ENCODE results near the gene COMMD1. TPM values are rescaled to one million over a fixed set of nuclear protein-coding genes. Genes with fewer than 3 reads are reported as not detected.

The COMMD1 gene
- total and polyA plus RNA-seq, 5 donors: 45.3 to 92.4 (median 56.8) TPM

DNA sequence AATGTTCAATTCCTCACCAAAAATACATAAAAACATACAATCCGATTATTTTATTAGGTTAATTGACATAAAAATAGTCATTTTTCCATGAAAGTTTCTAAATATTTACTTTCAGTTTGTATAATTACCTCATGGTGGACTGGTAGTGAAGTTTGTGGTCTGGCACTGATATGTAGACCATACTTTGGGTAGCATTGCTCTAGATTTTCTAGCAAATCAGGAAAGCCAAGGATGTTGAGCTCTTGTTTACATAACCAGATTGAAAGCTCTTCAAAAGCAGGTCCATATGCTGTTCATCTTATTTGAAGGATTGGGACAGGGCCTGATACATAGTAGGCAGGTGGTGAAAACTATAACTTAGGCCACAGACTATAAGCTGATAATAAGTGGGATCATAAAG lies 61.8 kb downstream of the COMMD1 start:
- Histone ChIP-seq H3K4me3 (ENCODE audit: low read length) (no peak overlapping the region), H3K4me1 (ENCODE audit: control insufficient read depth, insufficient read depth, low read length) (peaks cover 5% of the 10 kb centered on the region), H3K9me3 (ENCODE audit: control insufficient read depth, low read length) (no peaks in the 10 kb centered on the region), H3K27ac (ENCODE audit: low read length) (no peak overlapping the region), H3K27me3 (ENCODE audit: control insufficient read depth, insufficient read depth) (no peaks in the 10 kb centered on the region)
- no peak for ATAC-seq
- 79% methylated on average over 1 of the region's 1 CpG for WGBS
- DNase-seq: no peak
- intact Hi-C loops (cut with DNase I): no loop called here

- H3K4me3 ChIP-seq (ENCODE audit: low read length): no peak overlapping the region
- WGBS: 52% methylated on average over 1 of the region's 1 CpG
- no peak overlapping the region for H3K27ac ChIP-seq (ENCODE audit: low read length)
- intact Hi-C loops (cut with DNase I): no loop called here
- H3K27me3 ChIP-seq (ENCODE audit: control insufficient read depth, insufficient read depth): no peaks in the 10 kb centered on the region
- ATAC-seq (no peak), DNase-seq (no peak)
- H3K4me1 ChIP-seq (ENCODE audit: control insufficient read depth, insufficient read depth, low read length): peaks cover 5% of the 10 kb centered on the region
- no peaks in the 10 kb centered on the region for H3K9me3 ChIP-seq (ENCODE audit: control insufficient read depth, low read length)
Observed at GRCh38 chr2:61969376-61969775, 63.9 kb downstream of the COMMD1 start.

DNA sequence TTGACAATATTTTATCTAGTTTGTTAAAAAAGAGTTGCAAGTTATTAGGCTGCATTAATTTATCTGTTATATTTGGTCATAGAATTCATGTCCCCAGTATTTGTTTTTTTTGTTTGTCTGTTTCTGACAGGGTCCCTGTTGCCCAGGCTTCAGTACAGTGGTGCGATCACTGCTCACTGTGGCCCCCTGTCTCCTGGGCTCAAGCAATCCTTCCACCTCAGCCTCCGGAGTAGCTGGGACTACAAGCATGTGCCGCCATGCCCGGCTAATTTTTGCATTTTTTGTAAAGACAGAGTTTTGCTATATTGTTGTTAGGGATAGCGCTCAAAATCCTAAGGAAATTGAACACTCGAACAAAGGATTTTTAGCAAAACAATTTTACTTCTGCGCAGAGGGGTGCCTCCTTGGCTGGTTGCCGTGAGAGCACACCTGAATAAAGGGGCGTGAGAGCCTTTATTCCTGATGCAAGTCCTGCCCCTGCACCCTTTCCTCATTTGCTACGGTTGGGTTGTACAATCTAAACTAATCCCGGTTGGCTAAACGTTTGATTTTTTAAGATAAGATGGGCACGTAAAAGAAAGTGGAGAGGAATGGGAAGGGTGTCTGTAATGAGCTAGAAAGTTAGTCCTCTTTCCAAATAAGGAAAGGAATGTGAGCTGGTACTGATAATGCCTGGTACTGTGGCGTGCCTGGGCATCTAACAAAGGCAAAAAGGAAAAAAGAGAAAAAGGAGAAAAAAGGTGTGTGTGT lies 65.5 kb downstream of the COMMD1 start:
- H3K4me3 ChIP-seq (ENCODE audit: low read length): no peak overlapping the region
- H3K27ac ChIP-seq (ENCODE audit: low read length): peak overlapping the region; percentile 37
- 70% methylated on average over 14 of the region's 14 CpGs for WGBS
- H3K9me3 ChIP-seq (ENCODE audit: control insufficient read depth, low read length): no peaks in the 10 kb centered on the region
- H3K27me3 ChIP-seq (ENCODE audit: control insufficient read depth, insufficient read depth): no peaks in the 10 kb centered on the region
- peaks cover 4% of the 10 kb centered on the region for H3K4me1 ChIP-seq (ENCODE audit: control insufficient read depth, insufficient read depth, low read length)
- DNase-seq: no peak
- peak; percentile 56 to 60 for ATAC-seq
- intact Hi-C loops (cut with DNase I): no loop called here

DNA sequence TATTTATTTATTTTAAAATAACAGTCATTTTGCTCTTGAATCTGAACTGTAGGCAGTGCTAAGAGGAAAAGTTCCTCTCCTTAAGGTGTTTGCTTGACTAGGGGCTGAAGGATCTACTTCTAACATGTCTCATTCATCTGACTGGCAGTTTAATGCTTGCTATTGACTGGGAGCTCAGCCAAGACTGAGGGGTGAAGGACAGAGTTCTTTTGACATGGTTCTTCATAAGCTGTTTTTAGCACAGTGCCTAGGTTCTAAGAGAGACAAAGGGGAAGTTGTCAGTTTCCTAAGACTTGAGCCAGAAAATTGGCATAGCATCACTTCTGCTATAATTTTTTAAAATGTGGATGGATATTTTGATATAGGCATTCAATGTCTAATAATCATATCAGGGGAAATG lies 73.0 kb downstream of the COMMD1 start:
- Histone ChIP-seq H3K4me1 (ENCODE audit: control insufficient read depth, insufficient read depth, low read length) (peaks cover 2% of the 10 kb centered on the region), H3K27me3 (ENCODE audit: control insufficient read depth, insufficient read depth) (no peaks in the 10 kb centered on the region), H3K4me3 (ENCODE audit: low read length) (no peak overlapping the region), H3K27ac (ENCODE audit: low read length) (no peak overlapping the region), H3K9me3 (ENCODE audit: control insufficient read depth, low read length) (no peaks in the 10 kb centered on the region)
- peak in 1 of 3 donors; percentile 18 for DNase-seq
- ATAC-seq: peak; percentile 79 to 88
- intact Hi-C loops (cut with DNase I): no loop called here

GRCh38 chr2:61980758-61981157 lies 75.3 kb downstream of the COMMD1 start:
- intact Hi-C loops (cut with DNase I): no loop called here
- Histone ChIP-seq H3K27ac (ENCODE audit: low read length) (no peak overlapping the region), H3K27me3 (ENCODE audit: control insufficient read depth, insufficient read depth) (no peaks in the 10 kb centered on the region), H3K4me3 (ENCODE audit: low read length) (no peak overlapping the region), H3K4me1 (ENCODE audit: control insufficient read depth, insufficient read depth, low read length) (peaks cover 2% of the 10 kb centered on the region), H3K9me3 (ENCODE audit: control insufficient read depth, low read length) (no peaks in the 10 kb centered on the region)
- ATAC-seq (no peak), DNase-seq (no peak)
- 98% methylated on average over 1 of the region's 1 CpG for WGBS

- no peak for ATAC-seq
- DNase-seq: no peak
- intact Hi-C loops (cut with DNase I): no loop called here
- H3K27ac ChIP-seq (ENCODE audit: low read length): no peak overlapping the region
- H3K4me1 ChIP-seq (ENCODE audit: control insufficient read depth, insufficient read depth, low read length): peaks cover 4% of the 10 kb centered on the region
- H3K4me3 ChIP-seq (ENCODE audit: low read length): no peak overlapping the region
- H3K27me3 ChIP-seq (ENCODE audit: control insufficient read depth, insufficient read depth): no peaks in the 10 kb centered on the region
- no peaks in the 10 kb centered on the region for H3K9me3 ChIP-seq (ENCODE audit: control insufficient read depth, low read length)
- 100% methylated on average over 1 of the region's 1 CpG for WGBS
Observed at GRCh38 chr2:61984682-61985081, 79.2 kb downstream of the COMMD1 start.

DNA sequence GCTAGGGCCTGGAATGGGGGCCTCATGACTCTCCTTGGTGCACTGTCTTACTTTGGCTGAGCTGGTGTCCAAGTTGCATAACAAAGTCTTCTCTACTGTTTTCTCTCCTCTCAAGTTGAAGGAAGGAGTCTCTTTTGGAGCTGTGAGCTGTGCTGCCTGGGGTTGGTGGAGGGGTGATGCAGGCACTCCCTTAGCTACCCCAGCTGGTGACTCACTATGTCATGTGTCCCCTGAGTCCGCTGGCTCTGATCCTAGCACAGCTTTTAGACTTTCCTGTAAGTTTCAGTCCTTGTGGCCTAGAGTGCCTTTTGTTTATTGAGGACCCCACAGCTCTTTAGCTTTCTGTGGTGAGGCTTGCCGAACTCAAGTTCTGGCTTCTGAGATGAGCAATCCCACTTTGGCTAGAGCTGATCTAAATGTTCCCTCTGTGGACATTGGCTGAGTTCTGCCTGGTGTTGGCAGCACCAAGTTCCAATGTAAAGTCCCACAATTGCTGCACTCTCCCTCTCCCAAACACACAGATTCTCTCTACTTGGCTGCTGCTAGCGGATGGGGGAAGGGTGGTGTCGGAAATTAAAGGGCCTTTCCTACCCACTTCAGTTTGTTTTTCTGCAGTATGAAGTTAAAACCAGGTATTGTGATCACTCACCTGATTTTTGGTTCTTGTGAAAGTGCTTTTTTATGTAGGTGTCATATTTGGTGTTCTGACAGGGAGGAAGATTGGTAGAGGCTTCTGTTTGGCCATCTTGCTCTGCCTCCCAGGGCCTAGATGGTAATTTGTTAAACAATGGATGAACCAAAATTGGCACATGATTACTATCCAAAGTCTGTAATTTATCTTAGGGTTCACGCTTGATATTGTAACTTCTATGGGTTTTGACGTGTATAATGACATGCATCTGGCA lies 83.2 kb downstream of the COMMD1 start:
- intact Hi-C loops (cut with DNase I): no loop called here

GRCh38 chr2:61993422-61994024 lies 88.0 kb downstream of the COMMD1 start:
- peaks cover 3% of the 10 kb centered on the region for H3K4me1 ChIP-seq (ENCODE audit: control insufficient read depth, insufficient read depth, low read length)
- no peak overlapping the region for H3K27ac ChIP-seq (ENCODE audit: low read length)
- H3K27me3 ChIP-seq (ENCODE audit: control insufficient read depth, insufficient read depth): no peaks in the 10 kb centered on the region
- no peak for DNase-seq
- ATAC-seq: peak; percentile 64 to 76
- 69% methylated on average over 3 of the region's 3 CpGs for WGBS
- intact Hi-C loops (cut with DNase I): loop anchor here (5.0 to 10.0 kb wide), 3 partner anchors 221 to 421 kb away; no protein-coding TSS in a partner anchor
- H3K4me3 ChIP-seq (ENCODE audit: low read length): no peak overlapping the region
- no peaks in the 10 kb centered on the region for H3K9me3 ChIP-seq (ENCODE audit: control insufficient read depth, low read length)

More for the DNA sequence above, 83.2 kb downstream of the COMMD1 start:
- ATAC-seq (no peak), DNase-seq (no peak)
- 87% methylated on average over 6 of the region's 6 CpGs for WGBS
- Histone ChIP-seq H3K27ac (ENCODE audit: low read length) (no peak overlapping the region), H3K9me3 (ENCODE audit: control insufficient read depth, low read length) (no peaks in the 10 kb centered on the region), H3K4me3 (ENCODE audit: low read length) (no peak overlapping the region), H3K27me3 (ENCODE audit: control insufficient read depth, insufficient read depth) (no peaks in the 10 kb centered on the region), H3K4me1 (ENCODE audit: control insufficient read depth, insufficient read depth, low read length) (peaks cover 4% of the 10 kb centered on the region)

- Histone ChIP-seq H3K9me3 (ENCODE audit: control insufficient read depth, low read length) (no peaks in the 10 kb centered on the region), H3K27me3 (ENCODE audit: control insufficient read depth, insufficient read depth) (no peaks in the 10 kb centered on the region), H3K4me1 (ENCODE audit: control insufficient read depth, insufficient read depth, low read length) (peaks cover 3% of the 10 kb centered on the region), H3K27ac (ENCODE audit: low read length) (no peak overlapping the region), H3K4me3 (ENCODE audit: low read length) (no peak overlapping the region)
- WGBS: 98% methylated on average over 1 of the region's 1 CpG
- DNase-seq: no peak
- intact Hi-C loops (cut with DNase I): loop anchor here (5.0 to 10.0 kb wide), 3 partner anchors 220 to 420 kb away; no protein-coding TSS in a partner anchor
- ATAC-seq: no peak
Observed at GRCh38 chr2:61994531-61994930, 89.1 kb downstream of the COMMD1 start.

GRCh38 chr2:61995065-61995464 lies 89.6 kb downstream of the COMMD1 start:
- Histone ChIP-seq H3K27ac (ENCODE audit: low read length) (no peak overlapping the region), H3K27me3 (ENCODE audit: control insufficient read depth, insufficient read depth) (no peaks in the 10 kb centered on the region), H3K9me3 (ENCODE audit: control insufficient read depth, low read length) (no peaks in the 10 kb centered on the region), H3K4me3 (ENCODE audit: low read length) (no peak overlapping the region), H3K4me1 (ENCODE audit: control insufficient read depth, insufficient read depth, low read length) (peaks cover 3% of the 10 kb centered on the region)
- intact Hi-C loops (cut with DNase I): loop anchor here in 3 of 4 donors (5.0 to 10.0 kb wide), 3 partner anchors 202 to 420 kb away; partner anchors contain the start of gene B3GNT2 (in 1 of the 3)
- ATAC-seq (no peak), DNase-seq (no peak)
- 57% methylated on average over 4 of the region's 4 CpGs for WGBS

All from right cardiac atrium (tissue), 5 donors.